Fibroblast of lung (primary cell): ENCODE data around the gene GIGYF1.

Experiments used
- EZH2 ChIP-seq: IDR thresholded peaks from 2 replicates; pipeline ENCODE4 v1.5.1; 2012; ENCODE audit warnings: low read length, control low read depth, mild to moderate bottlenecking; ENCODE audit errors: missing control alignments
- TF ChIP-seq, protein P1 (sequence below), 2 donors: IDR thresholded peaks in 1 of 2; conservative IDR thresholded peaks in 1 of 2; 1 replicate in 1 of 2; 2 replicates in 1 of 2; pipeline ENCODE4 v1.5.1; 2011 to 2012; ENCODE audit warnings: low read length in 2 of 2, control low read depth in 1 of 2, inconsistent platforms in 1 of 2, low read depth in 1 of 2, mild to moderate bottlenecking in 1 of 2

GRCh38 chr7:100673302-100673941, 20.6 kb downstream of the GIGYF1 start, which contains the start of gene GNB2:
- TF ChIP-seq, protein P1, sequence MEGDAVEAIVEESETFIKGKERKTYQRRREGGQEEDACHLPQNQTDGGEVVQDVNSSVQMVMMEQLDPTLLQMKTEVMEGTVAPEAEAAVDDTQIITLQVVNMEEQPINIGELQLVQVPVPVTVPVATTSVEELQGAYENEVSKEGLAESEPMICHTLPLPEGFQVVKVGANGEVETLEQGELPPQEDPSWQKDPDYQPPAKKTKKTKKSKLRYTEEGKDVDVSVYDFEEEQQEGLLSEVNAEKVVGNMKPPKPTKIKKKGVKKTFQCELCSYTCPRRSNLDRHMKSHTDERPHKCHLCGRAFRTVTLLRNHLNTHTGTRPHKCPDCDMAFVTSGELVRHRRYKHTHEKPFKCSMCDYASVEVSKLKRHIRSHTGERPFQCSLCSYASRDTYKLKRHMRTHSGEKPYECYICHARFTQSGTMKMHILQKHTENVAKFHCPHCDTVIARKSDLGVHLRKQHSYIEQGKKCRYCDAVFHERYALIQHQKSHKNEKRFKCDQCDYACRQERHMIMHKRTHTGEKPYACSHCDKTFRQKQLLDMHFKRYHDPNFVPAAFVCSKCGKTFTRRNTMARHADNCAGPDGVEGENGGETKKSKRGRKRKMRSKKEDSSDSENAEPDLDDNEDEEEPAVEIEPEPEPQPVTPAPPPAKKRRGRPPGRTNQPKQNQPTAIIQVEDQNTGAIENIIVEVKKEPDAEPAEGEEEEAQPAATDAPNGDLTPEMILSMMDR (conservative IDR thresholded peaks at IDR 0.05 in 1 of 2, IDR thresholded peaks at IDR 0.05 in 1 of 2; ENCODE audit: low read depth in 1 of 2, low read length in 2 of 2) = no peak
- TF ChIP-seq EZH2 = no peak
